ENCODE data around the gene LMTK3. TPM values are rescaled to one million over a fixed set of nuclear protein-coding genes. Genes with fewer than 3 reads are reported as not detected.

Gene LMTK3
- polyA plus RNA-seq, 1 of the 3 experiments (the other 2 are of a cell fraction): 3.2 TPM

DNA sequence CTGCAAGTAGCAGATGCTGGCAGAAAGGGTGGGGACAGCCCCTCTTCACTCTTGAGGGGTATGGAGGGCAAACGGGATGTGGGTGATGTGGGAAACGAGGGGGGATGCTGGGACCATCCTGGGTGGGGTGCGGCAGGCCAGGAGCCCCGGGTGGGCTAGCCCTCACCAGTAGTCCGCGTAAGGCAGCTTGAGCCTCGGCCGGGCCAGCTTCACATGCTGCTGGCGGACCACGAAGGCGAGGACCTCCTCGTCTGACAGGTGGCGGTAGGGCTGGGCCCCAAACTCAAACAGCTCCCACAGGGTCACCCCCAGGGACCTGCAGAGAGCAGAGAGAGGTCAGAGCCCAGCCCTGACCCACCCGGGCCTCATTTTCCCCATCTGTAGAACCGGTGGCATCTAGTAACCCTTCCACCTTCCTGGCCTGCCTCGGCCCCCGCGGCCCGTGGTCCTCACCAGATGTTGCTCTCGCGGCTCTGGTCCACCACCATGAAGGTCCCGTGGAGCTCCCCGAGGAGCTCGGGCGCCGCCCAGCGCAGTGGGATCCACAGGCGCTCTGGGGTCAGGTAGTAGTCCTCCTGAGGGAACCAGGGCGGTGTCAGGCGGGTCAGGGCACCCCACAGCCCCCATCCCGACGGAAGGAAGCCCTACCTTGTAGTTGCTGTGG lies 10.7 kb downstream of the LMTK3 start:
- peaks cover 0 to 8% of the 10 kb centered on the region in 2 experiments; a peak in 1 of 4 replicates for H3K4me1 ChIP-seq (ENCODE audit: control insufficient read depth in 1 of 2, insufficient read depth in 2 of 2, low read depth in 1 of 2, low read length in 1 of 2)
- H3K27me3 ChIP-seq (ENCODE audit: insufficient read depth): no peaks in the 10 kb centered on the region
- POLR2A ChIA-PET: no interaction called here
- CTCF ChIA-PET: interaction anchor here (1.2 to 15.9 kb wide), 2 partner anchors 11 to 85 kb away, joined by 7 to 230 read pairs; no protein-coding TSS in a partner anchor
- no peak overlapping the region for H3K4me2 ChIP-seq
- no peak overlapping the region for H2AFZ ChIP-seq (ENCODE audit: low read depth)
- H3F3A ChIP-seq (replicated peaks; ENCODE audit: insufficient read depth): peaks cover 6% of the 10 kb centered on the region
- peak; percentile 6 for DNase-seq
- H3K4me3 ChIP-seq (ENCODE audit: low read depth in 2 of 2, low read length in 1 of 2): no peak overlapping the region
- no peaks in the 10 kb centered on the region for H3K9me3 ChIP-seq
- WGBS (ENCODE audit: low lambda C conversion rate): 81% methylated on average over 16 of the region's 32 CpGs
- no peak overlapping the region for H3K9ac ChIP-seq
- H3K36me3 ChIP-seq (replicated peaks in 1 of 2; ENCODE audit: control insufficient read depth in 1 of 2, insufficient read depth in 2 of 2, low read length in 1 of 2): peaks cover under 1 to 2% of the 10 kb centered on the region in 2 experiments
- no peaks in the 10 kb centered on the region for H3K9me2 ChIP-seq
- no peaks in the 10 kb centered on the region for H3K79me2 ChIP-seq (ENCODE audit: insufficient read depth)
- TF ChIP-seq RCOR1 (IDR thresholded peaks at IDR 0.05; ENCODE audit: low read length): no peak
- no peak for TF ChIP-seq POLR2AphosphoS5 (IDR thresholded peaks at IDR 0.05; ENCODE audit: low read depth, low read length)
- TF ChIP-seq, protein P1, sequence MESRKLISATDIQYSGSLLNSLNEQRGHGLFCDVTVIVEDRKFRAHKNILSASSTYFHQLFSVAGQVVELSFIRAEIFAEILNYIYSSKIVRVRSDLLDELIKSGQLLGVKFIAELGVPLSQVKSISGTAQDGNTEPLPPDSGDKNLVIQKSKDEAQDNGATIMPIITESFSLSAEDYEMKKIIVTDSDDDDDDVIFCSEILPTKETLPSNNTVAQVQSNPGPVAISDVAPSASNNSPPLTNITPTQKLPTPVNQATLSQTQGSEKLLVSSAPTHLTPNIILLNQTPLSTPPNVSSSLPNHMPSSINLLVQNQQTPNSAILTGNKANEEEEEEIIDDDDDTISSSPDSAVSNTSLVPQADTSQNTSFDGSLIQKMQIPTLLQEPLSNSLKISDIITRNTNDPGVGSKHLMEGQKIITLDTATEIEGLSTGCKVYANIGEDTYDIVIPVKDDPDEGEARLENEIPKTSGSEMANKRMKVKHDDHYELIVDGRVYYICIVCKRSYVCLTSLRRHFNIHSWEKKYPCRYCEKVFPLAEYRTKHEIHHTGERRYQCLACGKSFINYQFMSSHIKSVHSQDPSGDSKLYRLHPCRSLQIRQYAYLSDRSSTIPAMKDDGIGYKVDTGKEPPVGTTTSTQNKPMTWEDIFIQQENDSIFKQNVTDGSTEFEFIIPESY (IDR thresholded peaks at IDR 0.05; ENCODE audit: borderline replicate concordance, low read depth): no peak
- TF ChIP-seq, protein P2, sequence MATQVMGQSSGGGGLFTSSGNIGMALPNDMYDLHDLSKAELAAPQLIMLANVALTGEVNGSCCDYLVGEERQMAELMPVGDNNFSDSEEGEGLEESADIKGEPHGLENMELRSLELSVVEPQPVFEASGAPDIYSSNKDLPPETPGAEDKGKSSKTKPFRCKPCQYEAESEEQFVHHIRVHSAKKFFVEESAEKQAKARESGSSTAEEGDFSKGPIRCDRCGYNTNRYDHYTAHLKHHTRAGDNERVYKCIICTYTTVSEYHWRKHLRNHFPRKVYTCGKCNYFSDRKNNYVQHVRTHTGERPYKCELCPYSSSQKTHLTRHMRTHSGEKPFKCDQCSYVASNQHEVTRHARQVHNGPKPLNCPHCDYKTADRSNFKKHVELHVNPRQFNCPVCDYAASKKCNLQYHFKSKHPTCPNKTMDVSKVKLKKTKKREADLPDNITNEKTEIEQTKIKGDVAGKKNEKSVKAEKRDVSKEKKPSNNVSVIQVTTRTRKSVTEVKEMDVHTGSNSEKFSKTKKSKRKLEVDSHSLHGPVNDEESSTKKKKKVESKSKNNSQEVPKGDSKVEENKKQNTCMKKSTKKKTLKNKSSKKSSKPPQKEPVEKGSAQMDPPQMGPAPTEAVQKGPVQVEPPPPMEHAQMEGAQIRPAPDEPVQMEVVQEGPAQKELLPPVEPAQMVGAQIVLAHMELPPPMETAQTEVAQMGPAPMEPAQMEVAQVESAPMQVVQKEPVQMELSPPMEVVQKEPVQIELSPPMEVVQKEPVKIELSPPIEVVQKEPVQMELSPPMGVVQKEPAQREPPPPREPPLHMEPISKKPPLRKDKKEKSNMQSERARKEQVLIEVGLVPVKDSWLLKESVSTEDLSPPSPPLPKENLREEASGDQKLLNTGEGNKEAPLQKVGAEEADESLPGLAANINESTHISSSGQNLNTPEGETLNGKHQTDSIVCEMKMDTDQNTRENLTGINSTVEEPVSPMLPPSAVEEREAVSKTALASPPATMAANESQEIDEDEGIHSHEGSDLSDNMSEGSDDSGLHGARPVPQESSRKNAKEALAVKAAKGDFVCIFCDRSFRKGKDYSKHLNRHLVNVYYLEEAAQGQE (IDR thresholded peaks at IDR 0.05; ENCODE audit: low read depth, low read length): no peak
- TF ChIP-seq NRF1 (IDR thresholded peaks at IDR 0.05; ENCODE audit: low read depth, low read length): no peak
- TF ChIP-seq, protein P3, sequence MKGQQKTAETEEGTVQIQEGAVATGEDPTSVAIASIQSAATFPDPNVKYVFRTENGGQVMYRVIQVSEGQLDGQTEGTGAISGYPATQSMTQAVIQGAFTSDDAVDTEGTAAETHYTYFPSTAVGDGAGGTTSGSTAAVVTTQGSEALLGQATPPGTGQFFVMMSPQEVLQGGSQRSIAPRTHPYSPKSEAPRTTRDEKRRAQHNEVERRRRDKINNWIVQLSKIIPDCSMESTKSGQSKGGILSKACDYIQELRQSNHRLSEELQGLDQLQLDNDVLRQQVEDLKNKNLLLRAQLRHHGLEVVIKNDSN (IDR thresholded peaks at IDR 0.05; ENCODE audit: borderline replicate concordance, low read depth): no peak
- TF ChIP-seq RAD21 (IDR thresholded peaks at IDR 0.05; ENCODE audit: low read length): no peak
- TF ChIP-seq, protein P4, sequence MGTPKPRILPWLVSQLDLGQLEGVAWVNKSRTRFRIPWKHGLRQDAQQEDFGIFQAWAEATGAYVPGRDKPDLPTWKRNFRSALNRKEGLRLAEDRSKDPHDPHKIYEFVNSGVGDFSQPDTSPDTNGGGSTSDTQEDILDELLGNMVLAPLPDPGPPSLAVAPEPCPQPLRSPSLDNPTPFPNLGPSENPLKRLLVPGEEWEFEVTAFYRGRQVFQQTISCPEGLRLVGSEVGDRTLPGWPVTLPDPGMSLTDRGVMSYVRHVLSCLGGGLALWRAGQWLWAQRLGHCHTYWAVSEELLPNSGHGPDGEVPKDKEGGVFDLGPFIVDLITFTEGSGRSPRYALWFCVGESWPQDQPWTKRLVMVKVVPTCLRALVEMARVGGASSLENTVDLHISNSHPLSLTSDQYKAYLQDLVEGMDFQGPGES (IDR thresholded peaks at IDR 0.05; ENCODE audit: low read depth, low read length): no peak
- no peak for TF ChIP-seq TAF1 (IDR thresholded peaks at IDR 0.05; ENCODE audit: borderline replicate concordance, low read depth, low read length)
- H4K20me1 ChIP-seq (ENCODE audit: insufficient read depth): no peaks in the 10 kb centered on the region
- H3K27ac ChIP-seq (ENCODE audit: low read depth in 2 of 2, low read length in 1 of 2): no peak overlapping the region

Measured in SK-N-SH (cell line).